GM18858 (cell line): ENCODE data around the gene SLC51A.

ENCODE experiments used
- ATAC-seq: cut with Tn5 transposase; IDR thresholded peaks from one replicate; pipeline ENCODE4 v1.9.1; 2021; ENCODE audit not compliant: unreplicated experiment

The SLC51A gene

DNA sequence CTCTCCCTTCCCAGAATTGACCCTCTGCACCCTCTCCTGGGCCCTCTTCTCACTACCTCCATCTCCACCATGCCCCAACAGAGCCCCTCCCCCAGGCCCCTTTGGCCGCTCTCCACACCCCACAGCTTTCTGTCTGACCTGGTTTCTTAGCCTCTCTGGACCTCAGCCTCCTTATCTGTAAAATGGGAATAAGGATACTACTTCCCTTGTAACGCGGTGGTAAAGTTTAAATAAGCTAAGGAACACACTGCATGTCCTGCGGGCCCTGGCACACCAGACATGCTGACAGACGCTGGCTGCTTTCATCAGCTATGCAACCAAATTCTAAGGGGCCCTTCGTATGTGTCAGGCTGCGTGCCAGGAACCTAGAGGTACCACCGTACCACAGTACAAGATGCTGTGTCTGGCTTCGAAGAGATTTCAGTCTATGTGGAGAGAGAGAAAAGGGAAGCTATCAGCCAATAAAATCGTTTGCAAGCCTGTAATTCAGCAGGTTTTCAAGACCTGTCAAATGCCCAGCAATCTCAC lies 777 bp upstream of the SLC51A start:
- ATAC-seq, result no peak

DNA sequence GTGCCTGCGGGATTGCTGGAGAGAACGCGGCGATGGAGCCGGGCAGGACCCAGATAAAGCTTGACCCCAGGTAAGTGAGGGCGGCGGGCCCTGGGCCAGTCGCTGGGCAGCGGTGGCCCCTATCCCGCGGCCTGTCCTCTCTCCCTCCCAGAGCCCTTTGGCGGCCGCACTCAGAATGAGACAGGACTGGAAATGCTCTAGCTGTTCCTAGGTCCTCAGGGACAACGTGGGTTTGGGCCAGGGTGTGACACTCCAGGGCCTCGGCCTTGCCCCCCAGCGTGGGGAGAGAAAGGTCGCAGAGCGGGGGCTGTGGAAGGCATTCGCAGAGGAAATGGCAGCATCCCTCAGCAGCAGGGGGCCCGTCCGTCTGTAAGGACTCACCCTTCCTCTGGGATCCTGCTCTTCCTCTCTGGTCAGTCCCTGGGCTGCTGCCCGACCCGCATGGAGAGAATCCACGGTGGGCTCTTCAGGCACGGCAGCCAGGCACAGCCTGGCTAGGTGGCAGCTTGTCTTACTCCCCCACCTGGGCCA lies 412 bp downstream of the SLC51A start:
- ATAC-seq, result no peak

DNA sequence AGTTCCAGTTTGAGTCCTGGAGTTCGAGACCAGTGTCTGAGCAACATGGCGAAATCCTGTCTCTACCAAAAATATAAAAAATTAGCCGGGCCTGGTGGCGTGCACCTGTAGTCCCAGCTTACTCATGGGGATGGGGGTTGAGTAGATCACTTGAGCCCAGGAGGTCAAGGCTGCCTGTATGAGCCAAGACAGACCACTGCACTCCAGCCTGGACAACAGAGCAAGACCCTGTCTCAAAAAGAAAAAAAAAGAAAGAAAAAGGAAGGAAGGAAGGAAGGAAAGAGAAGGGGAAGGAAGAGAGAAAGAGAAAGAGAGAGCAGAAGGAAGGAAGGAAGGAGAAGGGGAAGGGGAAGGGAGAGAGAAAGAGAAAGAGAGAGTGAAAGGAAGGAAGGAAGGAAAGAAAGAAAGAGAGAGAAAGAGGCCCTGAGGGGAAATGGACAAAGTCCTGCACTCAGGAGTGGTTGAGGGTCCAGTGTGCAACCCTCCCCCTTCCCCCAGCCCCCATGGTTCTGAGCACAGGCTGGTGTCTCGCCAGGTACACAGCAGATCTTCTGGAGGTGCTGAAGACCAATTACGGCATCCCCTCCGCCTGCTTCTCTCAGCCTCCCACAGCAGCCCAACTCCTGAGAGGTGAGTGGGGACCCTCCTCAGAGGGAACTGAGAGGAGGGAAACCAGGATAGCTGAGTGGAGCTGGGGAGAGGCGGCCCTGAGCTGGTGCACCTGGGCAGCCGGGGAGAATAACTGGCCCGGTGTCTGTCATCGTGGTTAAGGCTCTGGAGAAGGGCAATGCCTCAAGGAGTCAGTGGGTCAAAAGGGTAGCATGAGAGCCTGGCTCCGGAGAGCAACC lies 1.2 kb downstream of the SLC51A start:
- ATAC-seq, result no peak

DNA sequence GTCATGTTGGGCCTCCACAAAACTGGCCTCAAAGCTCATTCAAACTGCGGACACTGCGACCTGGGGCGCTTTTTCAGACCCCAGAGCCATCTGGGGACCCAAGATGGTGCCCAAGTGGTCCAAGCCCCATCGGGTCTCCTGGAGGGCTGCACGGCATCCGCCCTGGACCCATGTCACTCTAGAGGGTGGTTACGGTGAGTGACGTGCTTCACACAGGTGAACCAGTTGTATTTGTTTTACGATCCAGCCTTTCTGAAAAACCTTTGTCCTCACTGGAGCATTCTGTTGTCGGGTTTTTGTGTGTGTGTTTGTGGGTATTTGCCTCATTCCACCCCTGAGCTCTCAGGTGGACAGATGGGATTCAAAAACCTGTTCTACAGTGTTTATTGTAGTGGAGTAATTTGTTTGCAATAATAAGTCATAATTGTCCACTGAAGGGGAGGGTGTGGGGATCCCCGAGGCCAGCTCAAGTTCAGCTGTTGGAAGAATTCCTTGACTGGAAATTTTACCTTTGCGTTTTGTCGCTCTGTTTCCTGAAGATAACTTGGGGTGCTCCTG lies 1.9 kb downstream of the SLC51A start:
- no peak for ATAC-seq

DNA sequence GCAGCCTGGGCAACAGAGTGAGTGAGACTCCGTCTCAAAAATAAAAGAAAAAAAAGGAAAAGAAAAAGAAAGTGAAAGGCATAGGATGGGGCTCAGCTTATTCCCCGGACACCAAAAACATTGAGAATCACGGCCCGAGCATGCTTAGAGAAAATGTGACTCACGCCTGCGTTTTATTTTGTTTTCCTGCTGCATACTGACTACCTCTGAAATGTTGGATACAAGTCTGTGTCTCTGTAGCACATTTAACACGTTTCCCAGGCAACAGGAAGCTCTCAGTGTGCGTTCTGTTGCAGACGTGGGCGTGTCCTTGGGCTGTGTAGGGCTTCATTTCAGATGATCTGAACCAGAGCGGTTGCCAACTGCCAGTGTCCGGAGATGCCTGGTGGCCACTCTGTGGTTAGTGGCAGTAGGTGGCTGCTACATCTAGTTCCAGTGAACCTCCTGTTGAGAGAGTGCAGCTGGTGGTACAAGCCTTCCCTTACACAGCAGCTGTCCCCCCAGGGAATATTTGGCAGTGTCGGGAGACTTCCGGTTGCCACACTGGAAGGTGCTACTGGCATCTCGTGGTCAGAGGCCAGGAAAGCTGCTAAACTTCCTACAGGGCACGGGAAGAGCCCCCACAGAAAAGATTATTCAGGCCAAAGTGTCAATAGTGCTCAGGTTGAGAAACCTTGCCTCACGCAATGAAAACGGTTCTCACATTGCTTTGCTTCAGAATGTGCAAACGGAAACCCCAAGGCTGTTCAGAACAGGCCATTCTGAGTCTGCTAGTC lies 3.0 kb downstream of the SLC51A start:
- ATAC-seq, result no peak

DNA sequence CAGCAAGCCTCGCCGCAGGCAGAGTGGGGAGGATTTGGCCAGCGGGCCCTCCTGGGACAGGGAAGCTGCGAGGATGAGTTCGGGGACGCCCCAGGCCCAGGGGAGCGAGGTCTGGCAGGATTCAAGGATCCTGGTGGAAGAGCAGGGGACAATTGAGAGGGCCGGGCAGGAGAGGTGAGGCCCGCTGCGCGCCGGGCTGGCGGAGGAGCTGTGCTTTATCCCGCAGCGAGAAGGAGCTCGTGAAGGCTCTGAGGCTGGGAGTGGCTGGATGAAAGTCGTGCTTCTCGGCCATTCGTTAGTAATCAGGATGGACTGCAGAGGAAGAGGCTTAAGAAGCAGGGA lies 3.6 kb downstream of the SLC51A start:
- ATAC-seq, result no peak

DNA sequence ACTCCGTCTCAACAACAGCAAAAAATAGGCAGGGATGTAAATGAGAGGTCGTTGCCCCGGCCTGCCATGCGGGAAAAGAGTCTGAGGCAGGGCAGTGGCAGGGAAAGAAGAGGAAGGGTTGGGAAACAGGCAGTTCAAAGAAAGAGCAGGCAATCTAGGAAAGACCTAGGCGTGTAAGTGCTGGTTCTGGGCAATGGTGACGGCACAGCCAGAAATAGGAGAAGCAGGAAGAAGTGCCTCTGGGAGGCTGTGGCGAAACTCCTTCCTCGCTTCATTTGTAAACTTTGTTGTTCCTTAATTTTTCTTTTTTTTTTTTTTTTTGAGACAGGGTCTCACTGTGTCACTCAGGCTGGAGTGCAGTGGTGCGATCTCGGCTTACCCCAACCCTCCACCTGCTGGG lies 4.3 kb downstream of the SLC51A start:
- ATAC-seq, result no peak

DNA sequence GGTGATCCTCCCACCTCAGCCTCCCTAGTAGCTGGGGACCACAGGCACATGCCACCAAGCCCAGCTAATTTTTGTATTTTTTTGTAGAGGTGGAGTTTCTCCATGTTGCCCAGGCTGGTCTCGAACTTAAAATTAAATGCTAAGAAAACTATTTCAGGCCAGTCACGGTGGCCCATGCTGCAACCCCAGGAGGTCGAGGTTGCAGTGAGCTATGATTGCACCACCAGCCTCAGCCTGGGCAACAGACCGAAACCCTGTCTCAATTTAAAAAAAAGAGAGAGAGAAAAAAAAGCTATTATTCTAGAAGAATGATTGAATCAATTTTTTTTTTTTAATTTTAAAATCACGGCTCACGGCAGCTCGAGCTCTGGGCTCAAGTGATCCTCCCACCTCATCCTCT lies 4.7 kb downstream of the SLC51A start:
- no peak for ATAC-seq

DNA sequence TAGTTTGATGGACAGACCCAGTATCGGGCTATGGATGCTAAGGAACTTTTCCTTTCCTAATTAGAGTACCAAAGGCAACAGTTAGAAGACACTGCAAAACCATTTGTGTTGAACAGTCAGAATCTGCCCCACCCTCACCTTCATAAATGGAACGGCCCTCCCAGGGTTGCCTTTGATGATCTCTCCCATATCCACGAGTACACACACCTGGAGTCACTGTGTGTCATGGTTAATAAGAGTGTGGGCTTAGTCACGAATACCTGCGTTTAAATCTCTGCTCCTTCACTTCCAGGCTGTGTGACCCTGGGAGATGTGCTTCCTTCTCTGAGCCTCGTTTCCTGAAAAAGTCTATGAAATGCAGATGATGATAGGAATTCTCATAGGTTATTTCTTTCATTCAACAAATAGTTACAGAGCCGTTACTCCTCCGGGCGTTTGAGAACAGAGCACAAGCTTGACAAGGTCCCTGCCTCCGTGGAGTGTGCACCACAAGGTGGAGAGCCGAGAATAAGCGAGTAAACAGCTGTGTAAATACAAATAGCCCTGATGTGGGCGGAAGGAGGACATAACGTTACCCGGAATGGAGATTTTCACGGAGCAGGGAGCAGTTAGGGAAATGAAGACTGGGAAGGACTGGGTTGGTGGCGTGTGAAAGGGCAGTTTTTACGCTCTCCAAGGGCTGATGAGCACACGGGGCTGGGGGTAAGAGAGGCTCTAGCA lies 6.7 kb downstream of the SLC51A start:
- ATAC-seq, result no peak

DNA sequence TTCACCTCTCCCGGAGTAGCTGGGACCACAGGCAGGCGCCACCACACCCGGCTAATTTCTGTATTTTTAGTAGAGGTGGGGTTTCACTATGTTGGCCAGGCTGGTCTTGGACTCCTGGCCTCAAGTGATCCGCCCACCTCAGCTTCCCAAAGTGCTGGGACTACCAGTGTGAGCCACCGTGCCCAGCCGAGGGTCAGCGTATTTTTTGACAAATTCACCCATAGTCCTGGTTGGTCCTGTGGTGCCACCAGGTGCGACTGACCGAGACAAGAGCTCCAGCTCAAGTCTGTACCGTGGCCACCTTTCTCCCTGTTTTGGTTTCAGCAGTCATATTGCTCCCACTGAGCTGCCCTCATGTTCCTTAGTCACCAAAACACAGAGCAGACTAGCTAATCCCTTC lies 8.8 kb downstream of the SLC51A start:
- ATAC-seq, result no peak

DNA sequence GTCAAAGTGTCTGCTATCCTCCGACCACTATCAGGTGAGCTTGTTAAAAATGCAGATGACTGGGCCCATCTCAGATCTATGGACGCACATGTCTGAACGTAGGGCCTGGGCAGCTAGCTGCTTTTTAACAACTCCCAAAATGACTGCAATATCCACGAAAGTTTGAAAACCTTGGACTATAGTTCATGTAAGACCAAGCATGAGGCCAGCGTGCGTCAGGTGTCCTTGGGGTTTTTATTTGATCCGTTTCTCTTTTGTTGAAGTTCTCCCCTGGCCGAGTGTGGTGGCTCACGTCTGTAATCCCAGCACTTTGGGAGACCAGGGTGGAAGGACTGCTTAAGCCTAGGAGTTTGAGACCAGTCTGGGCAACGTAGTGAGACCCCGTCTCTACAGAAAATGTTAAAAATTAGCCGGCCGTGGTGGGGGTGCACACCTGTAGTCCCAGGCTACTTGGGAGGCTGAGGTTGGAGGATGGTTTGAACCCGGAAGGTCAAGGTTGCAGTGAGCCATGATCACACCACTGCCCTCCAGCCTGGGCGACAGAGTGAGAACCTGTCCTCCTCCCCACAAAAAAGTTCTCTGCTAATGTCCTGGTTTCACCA lies 9.5 kb downstream of the SLC51A start:
- ATAC-seq, result no peak

DNA sequence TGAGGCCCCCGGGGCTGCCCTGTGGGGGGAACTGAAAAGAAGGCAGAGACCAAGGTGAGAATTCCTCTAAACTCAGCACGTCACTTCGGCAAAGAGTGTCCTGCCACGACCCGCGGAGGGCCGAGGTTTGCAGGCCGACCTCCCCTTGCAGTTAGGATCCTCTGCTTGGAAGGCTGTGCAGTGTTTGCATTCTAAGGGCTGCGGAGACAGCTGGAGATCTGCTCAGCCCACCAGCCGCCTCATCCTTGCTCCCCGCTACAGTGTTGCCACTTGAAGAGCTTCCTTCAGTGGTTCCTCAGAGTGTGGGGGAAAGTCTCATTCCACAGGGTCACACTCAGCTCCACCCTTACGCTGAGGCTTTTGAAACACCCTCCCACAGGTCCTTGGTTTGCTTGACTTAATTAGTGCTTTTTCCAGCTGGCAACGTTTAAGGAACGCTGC lies 10.8 kb downstream of the SLC51A start:
- no peak for ATAC-seq

DNA sequence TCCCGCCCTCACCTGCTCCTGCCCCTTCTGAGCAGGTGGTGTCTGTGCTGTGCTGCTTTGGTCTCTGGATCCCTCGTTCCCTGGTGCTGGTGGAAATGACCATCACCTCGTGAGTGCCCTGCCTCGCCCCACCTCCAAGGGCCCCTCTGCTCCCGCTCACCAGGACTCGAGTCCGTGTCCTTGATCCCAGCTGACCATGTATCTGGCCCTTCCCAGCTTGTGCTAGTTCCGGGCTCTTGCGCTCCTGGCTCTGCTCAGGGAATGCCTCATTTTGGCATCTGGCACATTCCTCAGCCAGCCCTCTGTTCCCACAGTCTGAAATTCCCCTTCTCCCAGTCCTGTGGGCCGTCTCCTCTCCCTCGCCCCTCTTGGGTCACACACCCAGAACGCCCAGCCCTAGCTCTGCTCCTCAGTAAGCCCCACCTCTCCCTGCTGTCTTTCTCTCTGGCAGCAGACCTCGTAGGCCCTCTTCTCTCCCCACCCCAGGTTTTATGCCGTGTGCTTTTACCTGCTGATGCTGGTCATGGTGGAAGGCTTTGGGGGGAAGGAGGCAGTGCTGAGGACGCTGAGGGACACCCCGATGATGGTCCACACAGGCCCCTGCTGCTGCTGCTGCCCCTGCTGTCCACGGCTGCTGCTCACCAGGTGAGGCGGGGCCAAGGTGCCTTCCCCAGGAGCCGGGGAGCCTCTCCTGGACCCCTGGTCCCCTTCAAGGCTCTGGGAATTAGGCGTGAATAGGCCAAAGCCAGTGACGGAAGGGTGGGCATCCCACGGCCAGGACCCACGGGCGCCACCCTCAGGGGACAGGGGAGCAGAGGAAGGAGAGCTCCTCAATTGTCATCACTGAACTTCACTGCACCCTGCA lies 11.5 kb downstream of the SLC51A start:
- ATAC-seq, result no peak

DNA sequence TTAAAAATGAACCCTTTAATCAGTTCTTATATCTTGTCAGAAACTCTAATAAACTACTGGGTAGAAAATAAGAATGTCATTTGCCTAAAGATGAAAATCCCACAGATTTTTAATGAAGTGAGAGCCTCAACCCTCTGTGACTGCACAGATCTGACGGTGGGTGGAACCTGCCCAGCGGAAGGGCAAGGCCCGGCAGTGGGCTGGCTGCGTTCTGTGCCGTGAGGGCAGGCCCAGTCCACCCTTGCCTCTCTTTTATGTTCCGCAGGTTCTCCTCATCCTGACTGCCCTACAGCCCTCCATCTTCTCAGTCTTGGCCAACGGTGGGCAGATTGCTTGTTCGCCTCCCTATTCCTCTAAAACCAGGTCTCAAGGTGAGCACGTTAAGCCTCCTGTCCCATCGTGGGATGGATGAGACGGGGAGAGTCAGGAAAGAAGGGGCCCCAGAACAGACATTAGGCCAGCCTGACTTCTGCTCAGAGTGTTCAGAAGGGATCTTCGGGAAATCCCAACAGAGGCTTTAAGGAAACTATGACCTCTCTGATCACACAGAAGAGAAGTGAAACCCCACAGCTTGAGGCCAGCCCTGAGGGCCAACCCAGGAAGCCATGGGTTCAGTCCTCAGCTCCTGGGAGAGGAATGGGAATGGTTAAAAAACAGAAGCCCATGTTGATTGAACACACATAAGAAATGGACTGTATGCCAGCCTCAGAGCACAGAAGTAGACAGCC lies 16.0 kb downstream of the SLC51A start:
- ATAC-seq, result no peak

DNA sequence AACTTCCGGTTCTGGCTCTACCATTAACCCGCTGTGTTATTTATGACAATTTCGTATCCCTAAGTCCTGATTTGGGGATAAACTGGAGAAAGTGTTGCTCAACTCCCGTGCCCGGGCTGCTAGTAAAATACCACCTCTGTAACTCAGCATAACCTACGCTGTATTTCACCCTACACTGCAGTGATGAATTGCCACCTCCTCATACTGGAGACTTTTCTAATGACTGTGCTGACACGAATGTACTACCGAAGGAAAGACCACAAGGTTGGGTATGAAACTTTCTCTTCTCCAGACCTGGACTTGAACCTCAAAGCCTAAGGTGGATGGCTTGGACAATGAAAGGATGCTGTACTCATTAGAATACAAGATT lies 16.5 kb downstream of the SLC51A start:
- no peak for ATAC-seq

DNA sequence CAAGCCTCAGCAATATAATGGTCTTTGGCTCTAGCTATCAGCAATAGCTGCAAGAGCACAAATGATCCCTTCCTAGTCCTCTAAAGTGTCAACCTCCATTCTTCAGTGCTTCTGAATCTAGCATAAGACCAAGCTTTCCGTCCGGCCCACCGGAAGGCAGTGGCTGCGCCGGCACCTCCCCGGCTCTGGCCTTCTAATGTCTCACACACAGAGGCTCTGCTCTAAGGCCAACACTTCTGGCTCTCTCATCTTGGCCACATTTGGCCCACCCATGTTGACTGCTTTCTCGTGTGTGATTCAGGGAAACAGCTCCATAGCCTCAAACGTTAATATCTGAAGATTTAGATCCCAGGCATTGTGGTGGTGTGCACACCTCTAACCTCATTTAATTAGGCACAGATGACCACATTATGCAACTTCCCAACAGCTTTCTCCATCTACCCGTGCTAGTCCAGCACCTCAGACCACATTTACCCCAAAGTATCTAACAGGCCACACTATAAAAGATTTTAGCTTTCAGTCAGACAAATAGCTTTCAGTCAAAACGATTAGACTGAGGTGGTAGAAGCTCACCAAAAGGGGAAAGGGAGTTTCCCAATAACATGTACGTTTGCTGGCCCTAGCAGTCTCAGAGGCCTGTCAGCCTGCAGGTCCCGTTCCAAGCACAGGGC lies 19.3 kb downstream of the SLC51A start:
- ATAC-seq, result no peak

DNA sequence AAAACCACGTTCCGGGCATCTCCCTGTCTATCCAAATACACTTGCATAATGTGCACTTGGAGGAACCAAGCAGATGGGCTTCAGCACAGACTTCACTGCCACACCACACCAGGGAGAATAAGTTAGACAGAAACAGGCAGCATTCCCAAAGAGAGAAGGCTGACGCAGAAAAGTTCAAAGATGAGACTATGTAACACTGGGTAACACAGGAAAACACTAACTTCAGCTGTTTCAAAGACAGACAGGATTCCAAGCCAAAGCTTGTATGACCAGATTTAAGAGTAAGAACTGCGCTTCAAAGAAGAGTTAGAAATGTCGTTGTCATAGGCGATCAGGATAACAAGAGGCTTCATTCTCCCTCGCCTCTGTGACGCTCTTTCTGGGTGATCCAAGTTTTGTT lies 19.9 kb downstream of the SLC51A start:
- no peak for ATAC-seq

DNA sequence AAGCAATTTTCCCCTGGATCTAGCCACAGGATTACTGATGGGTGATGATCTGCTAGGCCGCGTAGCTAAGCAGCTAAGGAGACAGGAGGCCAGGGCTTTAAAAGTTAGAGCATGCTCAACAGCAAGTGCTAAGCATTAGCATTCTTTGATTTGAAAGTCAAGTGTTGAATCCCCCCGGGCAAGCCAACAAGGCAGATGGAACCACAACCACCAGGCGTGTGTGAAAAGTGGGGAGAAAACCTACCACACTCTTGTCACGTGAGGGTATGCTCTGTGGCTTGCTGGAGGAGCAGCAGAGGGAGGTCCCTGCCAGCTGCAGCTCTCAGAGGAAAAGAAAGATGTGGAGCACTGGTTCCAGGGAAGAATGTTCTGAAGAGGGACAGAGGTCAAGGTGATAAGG lies 20.9 kb downstream of the SLC51A start:
- ATAC-seq, result no peak
